BE2C (cell line): Measurements from ENCODE around the gene SLC5A9. TPM values are rescaled to one million over a fixed set of nuclear protein-coding genes. Genes with fewer than 3 reads are reported as not detected.

ENCODE experiments used
- DNase-seq: peaks from one replicate; pipeline ENCODE4 v3.0.0-alpha.2; 2020
- H3K27me3 ChIP-seq: fragments of 250-450 bp; sonication (Bioruptor Pico); 2 replicates; pipeline ENCODE4 v1.5.1; 2020; ENCODE audit warnings: mild to moderate bottlenecking
- H3K36me3 ChIP-seq: fragments of 250-450 bp; sonication (Bioruptor Pico); 2 replicates; pipeline ENCODE4 v1.5.1; 2020; ENCODE audit warnings: mild to moderate bottlenecking
- H3K4me1 ChIP-seq: fragments of 250-450 bp; sonication (Bioruptor Pico); 2 replicates; pipeline ENCODE4 v1.5.1; 2020
- H3K4me3 ChIP-seq: 2 replicates; pipeline ENCODE4 v1.5.1; 2011; ENCODE audit warnings: low read depth, low read length
- H3K9me3 ChIP-seq: fragments of 250-450 bp; sonication (Bioruptor Pico); 2 replicates; pipeline ENCODE4 v1.5.1; 2020
- polyA plus RNA-seq: library from polyadenylated mRNA; unstranded; fragments of >200 nt; gene quantifications from one replicate; pipeline ENCODE4 v1.2.1, GENCODE V29; 2012; ENCODE audit warnings: low read depth, missing spikeins; ENCODE audit not compliant: insufficient read length, insufficient read depth
- TF ChIP-seq, protein P1 (sequence below): IDR thresholded peaks from 2 replicates; pipeline ENCODE4 v1.5.1; 2012; ENCODE audit warnings: mild to moderate bottlenecking, low read depth, low read length

Gene SLC5A9
- polyA plus RNA-seq, result not detected

DNA sequence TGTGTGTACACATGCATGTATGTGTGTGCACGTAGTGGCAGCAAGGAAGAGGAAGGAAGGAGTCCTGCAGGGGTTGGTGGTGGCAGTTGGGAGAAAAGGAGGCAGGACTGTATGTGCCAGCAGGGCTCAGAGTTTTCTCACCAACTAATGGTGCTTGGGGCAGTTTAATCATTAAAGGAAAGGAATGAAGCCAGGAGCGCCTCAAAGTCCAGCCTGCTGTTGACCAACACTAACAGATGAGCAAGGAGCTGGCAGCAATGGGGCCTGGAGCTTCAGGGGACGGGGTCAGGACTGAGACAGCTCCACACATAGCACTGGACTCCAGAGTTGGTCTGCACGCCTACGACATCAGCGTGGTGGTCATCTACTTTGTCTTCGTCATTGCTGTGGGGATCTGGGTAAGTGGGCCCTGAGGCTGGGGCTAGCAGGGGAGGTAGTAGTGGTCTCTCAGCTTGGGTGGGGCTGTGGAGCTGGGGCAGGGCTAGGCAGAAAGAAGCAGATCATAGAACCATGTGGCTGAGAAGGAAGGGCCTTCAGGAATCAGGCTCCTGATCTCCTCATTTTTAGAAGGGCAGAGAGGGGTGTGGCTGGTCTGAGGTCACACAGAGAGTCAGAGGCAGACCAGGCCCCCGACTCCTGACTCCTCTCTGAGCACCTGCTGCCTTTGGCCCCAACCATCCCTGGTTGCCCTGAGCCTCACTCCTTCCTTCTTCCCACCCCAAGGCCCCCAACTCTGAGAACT, at the start of gene SLC5A9:
Gene SLC5A9, plus strand, starts transcription at position 216 of the 742 bp plus-strand sequence. Its CDS starts 21 bp downstream, at position 237.
- Histone ChIP-seq H3K27me3 (no peaks in the 10 kb centered on the region), H3K9me3 (no peaks in the 10 kb centered on the region), H3K36me3 (no peaks in the 10 kb centered on the region), H3K4me3 (no peak within 1 kb of the TSS), H3K4me1 (no peaks in the 10 kb centered on the region)
- TF ChIP-seq, protein P1, sequence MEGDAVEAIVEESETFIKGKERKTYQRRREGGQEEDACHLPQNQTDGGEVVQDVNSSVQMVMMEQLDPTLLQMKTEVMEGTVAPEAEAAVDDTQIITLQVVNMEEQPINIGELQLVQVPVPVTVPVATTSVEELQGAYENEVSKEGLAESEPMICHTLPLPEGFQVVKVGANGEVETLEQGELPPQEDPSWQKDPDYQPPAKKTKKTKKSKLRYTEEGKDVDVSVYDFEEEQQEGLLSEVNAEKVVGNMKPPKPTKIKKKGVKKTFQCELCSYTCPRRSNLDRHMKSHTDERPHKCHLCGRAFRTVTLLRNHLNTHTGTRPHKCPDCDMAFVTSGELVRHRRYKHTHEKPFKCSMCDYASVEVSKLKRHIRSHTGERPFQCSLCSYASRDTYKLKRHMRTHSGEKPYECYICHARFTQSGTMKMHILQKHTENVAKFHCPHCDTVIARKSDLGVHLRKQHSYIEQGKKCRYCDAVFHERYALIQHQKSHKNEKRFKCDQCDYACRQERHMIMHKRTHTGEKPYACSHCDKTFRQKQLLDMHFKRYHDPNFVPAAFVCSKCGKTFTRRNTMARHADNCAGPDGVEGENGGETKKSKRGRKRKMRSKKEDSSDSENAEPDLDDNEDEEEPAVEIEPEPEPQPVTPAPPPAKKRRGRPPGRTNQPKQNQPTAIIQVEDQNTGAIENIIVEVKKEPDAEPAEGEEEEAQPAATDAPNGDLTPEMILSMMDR, result no peak
- DNase-seq, result no peak

DNA sequence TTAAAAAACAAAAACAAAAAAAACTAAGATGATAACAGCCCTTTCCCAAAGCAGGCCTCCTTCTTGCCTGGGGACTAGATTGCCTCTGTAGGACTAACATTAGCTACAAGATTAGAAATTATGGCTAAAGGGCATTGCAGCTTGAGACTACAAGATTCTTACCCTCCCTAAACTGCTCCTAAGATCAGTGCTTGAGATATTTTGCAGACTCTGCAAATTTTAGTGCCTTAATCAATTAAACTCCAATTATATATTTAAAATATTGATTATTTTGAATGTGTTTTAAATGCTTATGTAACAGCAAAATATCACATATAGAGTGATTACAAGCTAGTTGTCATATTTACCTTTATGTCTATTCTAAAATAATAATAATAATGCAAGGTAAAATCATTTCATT, 47.4 kb upstream of the SLC5A9 start:
- H3K4me3 ChIP-seq, result no peak overlapping the region
- H3K36me3 ChIP-seq, result no peaks in the 10 kb centered on the region
- TF ChIP-seq, protein P1, result no peak

DNA sequence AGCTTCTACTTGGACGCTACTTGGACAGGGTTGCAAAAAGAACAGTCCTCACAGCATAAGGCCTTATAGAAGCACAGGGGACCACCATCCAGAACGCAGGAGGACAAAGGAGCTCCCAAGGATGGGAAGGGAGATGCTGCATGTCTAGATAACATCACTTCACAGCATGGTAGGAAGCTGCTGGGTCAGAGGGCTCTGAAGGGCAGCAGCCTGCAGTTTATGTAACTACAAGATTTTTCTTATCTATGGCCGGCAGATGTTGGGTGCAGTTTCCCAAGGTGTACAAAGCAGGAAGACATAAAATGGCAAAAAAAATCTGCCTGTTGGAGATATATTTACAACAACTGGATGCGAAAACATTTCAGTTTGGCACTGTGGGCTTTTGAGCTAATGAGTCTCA, 45.3 kb upstream of the SLC5A9 start:
- Histone ChIP-seq H3K9me3 (no peaks in the 10 kb centered on the region), H3K27me3 (no peaks in the 10 kb centered on the region), H3K4me1 (no peaks in the 10 kb centered on the region), H3K36me3 (no peaks in the 10 kb centered on the region), H3K4me3 (no peak overlapping the region)
- TF ChIP-seq, protein P1, result no peak
- DNase-seq, result no peak

More for the DNA sequence above, 47.4 kb upstream of the SLC5A9 start:
- no peak for DNase-seq
- Histone ChIP-seq H3K27me3 (no peaks in the 10 kb centered on the region), H3K9me3 (no peaks in the 10 kb centered on the region), H3K4me1 (no peaks in the 10 kb centered on the region)

DNA sequence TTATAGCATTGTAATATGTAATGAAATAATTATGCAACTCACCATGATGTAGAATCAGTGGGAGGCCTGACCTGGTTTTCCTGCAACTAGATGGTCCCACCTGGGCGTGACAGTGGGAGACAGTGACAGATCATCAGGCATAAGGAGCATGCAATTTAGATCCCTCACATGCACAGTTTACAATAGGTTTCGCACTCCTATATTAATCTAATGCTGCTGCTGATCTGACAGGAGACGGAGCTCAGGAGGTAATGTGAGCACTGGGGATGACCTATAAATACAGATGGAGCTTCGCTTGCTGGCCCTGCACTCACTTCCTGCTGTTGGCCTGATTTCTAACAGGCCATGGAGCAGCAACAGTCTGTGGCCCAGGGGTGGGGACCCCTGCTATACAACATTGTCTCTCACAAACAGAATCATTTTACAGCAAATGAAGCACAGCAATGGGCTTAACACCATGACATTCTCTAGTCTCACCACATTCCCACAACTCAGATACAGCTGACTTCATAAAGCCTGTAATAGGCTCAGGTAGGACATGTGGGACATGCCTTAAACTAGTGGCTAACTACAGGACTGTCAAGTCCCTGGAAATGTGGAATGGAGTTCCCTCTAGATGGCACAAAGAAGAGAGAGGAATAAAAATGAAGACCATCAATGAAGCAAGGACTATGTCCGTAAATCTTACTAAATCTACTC, 40.7 kb upstream of the SLC5A9 start:
- H3K4me1 ChIP-seq, result no peaks in the 10 kb centered on the region
- no peaks in the 10 kb centered on the region for H3K27me3 ChIP-seq
- no peak overlapping the region for H3K4me3 ChIP-seq
- DNase-seq, result no peak
- TF ChIP-seq, protein P1, result no peak
- H3K9me3 ChIP-seq, result no peaks in the 10 kb centered on the region
- H3K36me3 ChIP-seq, result no peaks in the 10 kb centered on the region

DNA sequence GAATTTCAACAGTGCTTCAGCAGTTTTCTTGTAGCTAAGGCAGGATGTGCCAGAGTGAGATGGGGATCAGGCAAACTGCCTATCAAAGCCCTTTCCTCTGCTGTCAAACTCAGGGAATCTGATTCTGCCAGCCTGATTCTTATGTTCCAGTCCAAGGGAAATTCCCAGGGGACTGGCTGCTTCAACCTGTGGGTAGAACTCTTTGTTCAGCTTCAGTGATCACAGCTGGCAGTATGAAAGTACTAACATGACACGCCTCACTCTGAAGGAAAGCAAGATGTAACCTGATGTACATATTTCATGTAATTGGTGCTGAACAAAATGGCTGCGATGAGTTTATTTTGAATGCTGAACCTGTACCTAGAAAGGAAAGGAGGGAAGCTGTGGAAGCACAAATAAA, 40.1 kb upstream of the SLC5A9 start:
- no peaks in the 10 kb centered on the region for H3K4me1 ChIP-seq
- H3K9me3 ChIP-seq, result no peaks in the 10 kb centered on the region
- TF ChIP-seq, protein P1, result no peak
- DNase-seq, result peak; percentile 14
- no peak overlapping the region for H3K4me3 ChIP-seq
- H3K27me3 ChIP-seq, result no peaks in the 10 kb centered on the region
- H3K36me3 ChIP-seq, result no peaks in the 10 kb centered on the region
